OCI-LY1 (cell line): ENCODE measurements around the gene SMC6.

ENCODE experiments used
- H2AFZ ChIP-seq: fragments of 200-600 bp; sonication (generic), shearing (Covaris generic); 2 replicates; pipeline ENCODE4 v1.6.0; 2014; ENCODE audit warnings: antibody characterized with exemption, mild to moderate bottlenecking, low read length
- H3F3A ChIP-seq: fragments of 200-600 bp; sonication (generic), shearing (Covaris generic); 2 replicates; pipeline ENCODE4 v1.6.0; 2014; ENCODE audit warnings: mild to moderate bottlenecking, antibody characterized with exemption, low read length, moderate library complexity; ENCODE audit not compliant: insufficient read depth
- H3K27ac ChIP-seq: fragments of 200-600 bp; sonication (generic); 2 replicates; pipeline ENCODE4 v1.5.1; 2014; ENCODE audit warnings: low read length, mixed run types, mild to moderate bottlenecking, low read depth; ENCODE audit not compliant: poor library complexity, severe bottlenecking
- H3K27me3 ChIP-seq: fragments of 200-600 bp; sonication (generic); 2 replicates; pipeline ENCODE4 v1.6.0; 2014; ENCODE audit warnings: antibody characterized with exemption, mild to moderate bottlenecking, low read length, moderate library complexity; ENCODE audit not compliant: insufficient read depth
- H3K36me3 ChIP-seq: fragments of 200-600 bp; sonication (generic); 2 replicates; pipeline ENCODE4 v1.6.1; 2014; ENCODE audit warnings: mild to moderate bottlenecking, antibody characterized with exemption, low read length, moderate library complexity, mixed read lengths; ENCODE audit not compliant: insufficient read depth
- H3K4me1 ChIP-seq: fragments of 200-600 bp; sonication (generic); 2 replicates; pipeline ENCODE4 v1.5.1; 2014; ENCODE audit warnings: mild to moderate bottlenecking, low read length, moderate library complexity; ENCODE audit not compliant: insufficient read depth, severe bottlenecking
- H3K4me2 ChIP-seq: fragments of 200-600 bp; sonication (generic), shearing (Covaris generic); 2 replicates; pipeline ENCODE4 v1.6.1; 2014; ENCODE audit warnings: low read length
- H3K4me3 ChIP-seq: fragments of 200-600 bp; sonication (generic); 2 replicates; pipeline ENCODE4 v1.5.1; 2014; ENCODE audit warnings: low read length, low read depth, mild to moderate bottlenecking, mixed read lengths; ENCODE audit not compliant: poor library complexity, severe bottlenecking
- H3K79me2 ChIP-seq: fragments of 200-600 bp; shearing (Covaris generic); 2 replicates; pipeline ENCODE4 v1.6.1; 2016; ENCODE audit warnings: mixed run types, low read length, mixed read lengths; ENCODE audit not compliant: insufficient read depth
- H3K9ac ChIP-seq: fragments of 200-600 bp; sonication (generic), shearing (Covaris generic); 2 replicates; pipeline ENCODE4 v1.6.1; 2014; ENCODE audit warnings: mild to moderate bottlenecking, low read length, mixed read lengths
- H3K9me2 ChIP-seq: fragments of 200-600 bp; sonication (generic), shearing (Covaris generic); 2 replicates; pipeline ENCODE4 v1.6.1; 2014; ENCODE audit warnings: low read depth, mild to moderate bottlenecking, low read length, mixed read lengths
- H3K9me3 ChIP-seq: fragments of 200-600 bp; shearing (Covaris generic); 2 replicates; pipeline ENCODE4 v1.6.1; 2014; ENCODE audit warnings: low read length, mixed read lengths
- H4K20me1 ChIP-seq: fragments of 200-600 bp; sonication (generic), shearing (Covaris generic); 2 replicates; pipeline ENCODE4 v1.6.0; 2016; ENCODE audit warnings: mild to moderate bottlenecking, low read length; ENCODE audit not compliant: insufficient read depth
- EZH2 ChIP-seq: fragments of 200-600 bp; sonication (generic), shearing (Covaris generic); IDR thresholded peaks from 2 replicates; pipeline ENCODE4 v1.8.0; 2017; ENCODE audit warnings: borderline replicate concordance, mixed run types, mild to moderate bottlenecking, antibody characterized with exemption, low read length, moderate library complexity, mixed read lengths
- TF ChIP-seq, protein P1 (sequence below): fragments of 200-600 bp; sonication (generic), shearing (Covaris generic); IDR thresholded peaks from 2 replicates; pipeline ENCODE4 v1.5.1; 2017; ENCODE audit warnings: mild to moderate bottlenecking, antibody characterized with exemption, low read length, moderate library complexity, mixed read lengths

The SMC6 gene

DNA sequence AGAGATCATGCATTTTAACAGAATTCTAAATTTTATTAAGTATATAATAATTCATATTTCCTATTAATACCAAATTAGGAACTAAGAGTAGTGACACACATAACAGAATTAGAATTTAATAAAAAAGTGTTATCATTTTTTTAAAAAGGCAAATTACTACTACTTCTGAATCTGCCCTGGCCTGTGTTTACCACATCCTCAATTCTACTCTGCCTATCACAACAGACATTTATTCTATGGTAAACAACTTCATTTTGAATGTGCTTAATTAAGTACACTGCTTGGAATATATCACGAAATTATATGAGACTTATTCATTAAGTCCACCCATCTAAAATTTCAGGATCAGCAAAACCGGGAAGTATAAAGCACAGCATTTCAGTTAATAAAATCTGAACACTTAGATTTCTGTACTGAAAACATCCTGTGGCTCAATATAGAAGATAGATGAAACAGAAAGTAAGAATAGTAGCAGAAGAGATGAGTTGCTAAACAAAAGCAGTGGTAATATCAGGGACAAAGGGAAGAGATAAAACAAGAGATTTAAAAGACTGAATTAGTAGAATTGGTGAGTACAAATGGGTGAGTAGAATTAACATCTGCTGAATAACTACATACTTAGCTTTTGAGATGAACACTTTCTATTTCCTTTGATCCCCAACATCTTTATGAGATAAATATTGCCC is 3.7 kb downstream of the SMC6 start:
- Histone ChIP-seq H3F3A (no peaks in the 10 kb centered on the region), H3K79me2 (peaks cover 54% of the 10 kb centered on the region), H3K27ac (no peak overlapping the region), H3K9ac (no peak overlapping the region), H3K4me2 (peak overlapping the region; percentile 43), H3K9me3 (no peaks in the 10 kb centered on the region), H3K36me3 (peaks cover 11% of the 10 kb centered on the region; the same call in 1 of the 2 replicates), H2AFZ (no peak overlapping the region), H3K4me3 (no peak overlapping the region), H3K9me2 (no peaks in the 10 kb centered on the region), H4K20me1 (no peaks in the 10 kb centered on the region), H3K27me3 (no peaks in the 10 kb centered on the region), H3K4me1 (peaks cover 28% of the 10 kb centered on the region)
- TF ChIP-seq, protein P1, sequence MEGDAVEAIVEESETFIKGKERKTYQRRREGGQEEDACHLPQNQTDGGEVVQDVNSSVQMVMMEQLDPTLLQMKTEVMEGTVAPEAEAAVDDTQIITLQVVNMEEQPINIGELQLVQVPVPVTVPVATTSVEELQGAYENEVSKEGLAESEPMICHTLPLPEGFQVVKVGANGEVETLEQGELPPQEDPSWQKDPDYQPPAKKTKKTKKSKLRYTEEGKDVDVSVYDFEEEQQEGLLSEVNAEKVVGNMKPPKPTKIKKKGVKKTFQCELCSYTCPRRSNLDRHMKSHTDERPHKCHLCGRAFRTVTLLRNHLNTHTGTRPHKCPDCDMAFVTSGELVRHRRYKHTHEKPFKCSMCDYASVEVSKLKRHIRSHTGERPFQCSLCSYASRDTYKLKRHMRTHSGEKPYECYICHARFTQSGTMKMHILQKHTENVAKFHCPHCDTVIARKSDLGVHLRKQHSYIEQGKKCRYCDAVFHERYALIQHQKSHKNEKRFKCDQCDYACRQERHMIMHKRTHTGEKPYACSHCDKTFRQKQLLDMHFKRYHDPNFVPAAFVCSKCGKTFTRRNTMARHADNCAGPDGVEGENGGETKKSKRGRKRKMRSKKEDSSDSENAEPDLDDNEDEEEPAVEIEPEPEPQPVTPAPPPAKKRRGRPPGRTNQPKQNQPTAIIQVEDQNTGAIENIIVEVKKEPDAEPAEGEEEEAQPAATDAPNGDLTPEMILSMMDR, result no peak
- no peak for TF ChIP-seq EZH2

DNA sequence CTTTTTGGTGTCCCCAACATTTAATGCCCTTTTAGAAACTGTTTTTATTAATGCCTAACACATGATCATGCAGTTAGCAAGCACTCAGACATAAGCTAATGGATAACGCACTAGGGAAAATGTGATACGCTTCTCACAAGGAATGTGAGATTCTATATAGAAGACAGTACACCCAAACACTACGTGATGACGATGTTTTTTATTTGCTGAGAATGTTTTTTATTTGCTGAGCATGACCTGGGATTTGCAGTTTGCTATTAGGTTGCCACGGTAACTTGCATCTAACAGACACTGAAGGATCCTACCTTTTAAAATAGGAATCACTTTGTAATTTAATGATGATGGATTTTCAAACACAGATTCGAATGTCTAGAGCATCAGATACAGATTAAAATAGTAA is 4.9 kb downstream of the SMC6 start:
- H3K4me3 ChIP-seq, result no peak overlapping the region
- no peak overlapping the region for H3K9ac ChIP-seq
- H3K27me3 ChIP-seq, result no peaks in the 10 kb centered on the region
- peaks cover 46% of the 10 kb centered on the region for H3K79me2 ChIP-seq
- H3K9me2 ChIP-seq, result no peaks in the 10 kb centered on the region
- no peak overlapping the region for H2AFZ ChIP-seq
- H3F3A ChIP-seq, result no peaks in the 10 kb centered on the region
- peaks cover 26% of the 10 kb centered on the region for H3K4me1 ChIP-seq
- no peaks in the 10 kb centered on the region for H4K20me1 ChIP-seq
- no peak overlapping the region for H3K4me2 ChIP-seq
- no peak for TF ChIP-seq EZH2
- TF ChIP-seq, protein P1, result no peak
- H3K36me3 ChIP-seq, result peaks cover 23% of the 10 kb centered on the region
- H3K9me3 ChIP-seq, result no peaks in the 10 kb centered on the region
- H3K27ac ChIP-seq, result no peak overlapping the region

DNA sequence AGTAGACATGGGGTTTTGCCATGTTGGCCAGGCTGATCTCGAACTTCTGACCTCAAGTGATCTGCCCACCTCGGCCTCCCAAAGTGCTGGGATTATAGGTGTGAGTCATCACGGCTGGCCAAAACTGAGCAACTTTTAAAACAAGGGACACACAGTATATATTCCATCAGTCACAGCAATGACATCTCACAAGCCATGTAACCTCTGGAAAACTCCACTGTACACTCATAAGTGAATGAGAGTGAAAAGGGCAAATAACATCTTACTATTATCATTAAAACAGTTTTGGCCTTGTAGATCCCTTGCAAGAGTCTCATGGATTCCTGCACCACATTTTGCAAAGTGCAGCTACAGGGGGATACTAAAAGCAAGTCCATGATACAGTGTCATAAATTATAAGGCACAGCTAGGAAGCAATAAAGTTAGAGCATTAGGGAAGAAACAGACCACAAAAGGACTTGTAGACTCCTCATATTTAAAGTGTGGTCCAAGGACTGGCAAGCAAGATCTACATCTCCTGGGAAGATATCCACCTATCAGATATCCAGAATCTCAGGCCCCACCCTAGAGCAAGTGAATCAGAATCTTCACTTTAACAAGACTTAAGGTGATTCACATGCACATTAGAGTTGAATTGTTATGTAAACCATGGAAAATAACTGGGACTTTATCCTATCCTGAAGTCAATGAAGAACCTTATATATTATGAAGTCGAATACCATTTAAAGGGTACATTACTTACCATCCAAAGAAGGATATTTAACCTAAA is 5.7 kb downstream of the SMC6 start:
- no peak overlapping the region for H3K27ac ChIP-seq
- no peaks in the 10 kb centered on the region for H3F3A ChIP-seq
- no peak overlapping the region for H3K4me2 ChIP-seq
- H3K4me1 ChIP-seq, result peaks cover 26% of the 10 kb centered on the region
- H3K4me3 ChIP-seq, result no peak overlapping the region
- H3K9me3 ChIP-seq, result no peaks in the 10 kb centered on the region
- no peaks in the 10 kb centered on the region for H3K9me2 ChIP-seq
- no peaks in the 10 kb centered on the region for H3K27me3 ChIP-seq
- H3K9ac ChIP-seq, result no peak overlapping the region
- no peak overlapping the region for H2AFZ ChIP-seq
- peaks cover 27% of the 10 kb centered on the region for H3K36me3 ChIP-seq
- H3K79me2 ChIP-seq, result peaks cover 45% of the 10 kb centered on the region
- TF ChIP-seq EZH2, result no peak
- TF ChIP-seq, protein P1, result no peak
- no peaks in the 10 kb centered on the region for H4K20me1 ChIP-seq
